Neural cell (in vitro differentiated cells): ENCODE data around the gene ANKRD39. TPM values are rescaled to one million over a fixed set of nuclear protein-coding genes. Genes with fewer than 3 reads are reported as not detected.

ENCODE experiments used
- H2AFZ ChIP-seq: fragments of 200-600, 300-800 bp; sonication (generic), shearing (Covaris generic); 2 replicates; pipeline ENCODE4 v1.6.0; 2014; ENCODE audit warnings: low read depth, mild to moderate bottlenecking, antibody characterized with exemption, low read length, moderate library complexity
- H3F3A ChIP-seq: fragments of 200-600 bp; shearing (Covaris generic); 2 replicates; pipeline ENCODE4 v1.6.1; 2016; ENCODE audit warnings: mild to moderate bottlenecking, moderate library complexity, mixed read lengths, antibody characterized with exemption, low read length; ENCODE audit not compliant: insufficient read depth, poor library complexity, severe bottlenecking
- H3K27ac ChIP-seq: fragments of 200-600, 300-800 bp; sonication (generic), shearing (Covaris generic); 2 replicates; pipeline ENCODE4 v1.5.1; 2014; ENCODE audit warnings: mild to moderate bottlenecking, low read length, moderate library complexity
- H3K27me3 ChIP-seq: fragments of 300-800, 200-600 bp; sonication (generic), shearing (Covaris generic); 2 replicates; pipeline ENCODE4 v1.6.0; 2014; ENCODE audit warnings: mild to moderate bottlenecking, low read depth, low read length, moderate library complexity; ENCODE audit not compliant: insufficient read depth
- H3K36me3 ChIP-seq: fragments of 300-800, 200-600 bp; sonication (generic), shearing (Covaris generic); 2 replicates; pipeline ENCODE4 v1.5.1; 2014; ENCODE audit warnings: mild to moderate bottlenecking, antibody characterized with exemption, low read length, moderate library complexity; ENCODE audit not compliant: insufficient read depth
- H3K4me2 ChIP-seq: fragments of 300-800, 200-600 bp; sonication (generic), shearing (Covaris generic); 2 replicates; pipeline ENCODE4 v1.6.0; 2014; ENCODE audit warnings: mild to moderate bottlenecking, low read length
- H3K4me3 ChIP-seq: fragments of 300-800, 200-600 bp; sonication (generic), shearing (Covaris generic); 2 replicates; pipeline ENCODE4 v1.5.1; 2014; ENCODE audit warnings: mild to moderate bottlenecking, low read length, moderate library complexity
- H3K79me2 ChIP-seq: fragments of 200-600 bp; shearing (Covaris generic); replicated peaks from 2 replicates; pipeline ENCODE4 v1.6.0; 2014; ENCODE audit warnings: mild to moderate bottlenecking, low read length, moderate library complexity; ENCODE audit not compliant: insufficient read depth
- H3K9ac ChIP-seq: fragments of 300-800, 200-600 bp; sonication (generic), shearing (Covaris generic); 2 replicates; pipeline ENCODE4 v1.6.1; 2016; ENCODE audit warnings: mild to moderate bottlenecking, low read length, mixed read lengths
- H3K9me2 ChIP-seq: fragments of 200-600 bp; shearing (Covaris generic); 2 replicates; pipeline ENCODE4 v1.6.1; 2016; ENCODE audit warnings: mild to moderate bottlenecking, low read length, mixed read lengths; ENCODE audit not compliant: insufficient read depth
- H3K9me3 ChIP-seq: fragments of 200-600, 300-800 bp; sonication (generic), shearing (Covaris generic); 2 replicates; pipeline ENCODE4 v1.6.1; 2016; ENCODE audit warnings: mild to moderate bottlenecking, mixed run types, low read length, moderate library complexity, mixed read lengths
- H4K20me1 ChIP-seq: fragments of 200-600 bp; shearing (Covaris generic); 2 replicates; pipeline ENCODE4 v1.6.1; 2016; ENCODE audit warnings: mild to moderate bottlenecking, mixed run types; ENCODE audit not compliant: insufficient read depth
- CTCF ChIP-seq: fragments of 450-650 bp; IDR thresholded peaks from 2 replicates; pipeline ENCODE4 v1.5.1; 2014; ENCODE audit warnings: antibody characterized with exemption, mild to moderate bottlenecking, moderate library complexity; ENCODE audit not compliant: poor library complexity, severe bottlenecking
- EP300 ChIP-seq: fragments of 450-650 bp; conservative IDR thresholded peaks from 2 replicates; pipeline ENCODE4 v1.6.1; 2014; ENCODE audit warnings: antibody characterized with exemption, mild to moderate bottlenecking, moderate library complexity; ENCODE audit not compliant: poor library complexity, severe bottlenecking
- EZH2 ChIP-seq: fragments of 200-600, 300-800 bp; shearing (Covaris generic), sonication (generic); IDR thresholded peaks from 2 replicates; pipeline ENCODE4 v1.6.1; 2014; ENCODE audit warnings: antibody characterized with exemption, low read length, borderline replicate concordance, mild to moderate bottlenecking; ENCODE audit not compliant: insufficient read depth, poor library complexity, severe bottlenecking
- MXI1 ChIP-seq: fragments of 450-650 bp; conservative IDR thresholded peaks from 2 replicates; pipeline ENCODE4 v1.6.1; 2014; ENCODE audit warnings: antibody characterized with exemption, mild to moderate bottlenecking; ENCODE audit not compliant: poor library complexity, severe bottlenecking
- POLR2AphosphoS5 ChIP-seq: IDR thresholded peaks from 2 replicates; pipeline ENCODE4 v1.6.1; 2012
- RAD21 ChIP-seq: fragments of 450-650 bp; conservative IDR thresholded peaks from 2 replicates; pipeline ENCODE4 v1.6.1; 2014; ENCODE audit warnings: antibody characterized with exemption, mild to moderate bottlenecking, moderate library complexity
- REST ChIP-seq: IDR thresholded peaks from 2 replicates; pipeline ENCODE4 v1.6.1; 2012; ENCODE audit warnings: borderline replicate concordance
- SMC3 ChIP-seq: fragments of 450-650 bp; conservative IDR thresholded peaks from 2 replicates; pipeline ENCODE4 v1.6.1; 2014; ENCODE audit warnings: antibody characterized with exemption, mild to moderate bottlenecking, moderate library complexity; ENCODE audit not compliant: poor library complexity
- TAF1 ChIP-seq: IDR thresholded peaks from 2 replicates; pipeline ENCODE4 v1.6.1; 2012; ENCODE audit warnings: low read depth
- polyA plus RNA-seq: library from polyadenylated mRNA; depleted of rRNA; stranded (reverse); fragments of >200 nt; gene quantifications from 2 replicates; pipeline ENCODE4 v1.2.3, GENCODE V29; 2014

Gene ANKRD39
- polyA plus RNA-seq, 1 donor from 2014 or later, result 30.7 TPM

- TF ChIP-seq EZH2 (no peak), MXI1 (no peak), CTCF (no peak), RAD21 (no peak), EP300 (no peak), TAF1 (no peak), REST (no peak), SMC3 (no peak), POLR2AphosphoS5 (no peak)
- Histone ChIP-seq H4K20me1 (no peaks in the 10 kb centered on the region), H3K27me3 (no peaks in the 10 kb centered on the region), H3K9ac (no peak overlapping the region), H3K79me2 (no peaks in the 10 kb centered on the region), H3K4me2 (no peak overlapping the region), H3F3A (no peaks in the 10 kb centered on the region), H3K4me3 (no peak overlapping the region), H3K9me3 (no peaks in the 10 kb centered on the region), H3K9me2 (no peaks in the 10 kb centered on the region), H3K27ac (no peak overlapping the region), H3K36me3 (no peaks in the 10 kb centered on the region), H2AFZ (no peak overlapping the region)
These were observed 27.9 kb upstream of the ANKRD39 start for GRCh38 chr2:96885432-96886347.

DNA sequence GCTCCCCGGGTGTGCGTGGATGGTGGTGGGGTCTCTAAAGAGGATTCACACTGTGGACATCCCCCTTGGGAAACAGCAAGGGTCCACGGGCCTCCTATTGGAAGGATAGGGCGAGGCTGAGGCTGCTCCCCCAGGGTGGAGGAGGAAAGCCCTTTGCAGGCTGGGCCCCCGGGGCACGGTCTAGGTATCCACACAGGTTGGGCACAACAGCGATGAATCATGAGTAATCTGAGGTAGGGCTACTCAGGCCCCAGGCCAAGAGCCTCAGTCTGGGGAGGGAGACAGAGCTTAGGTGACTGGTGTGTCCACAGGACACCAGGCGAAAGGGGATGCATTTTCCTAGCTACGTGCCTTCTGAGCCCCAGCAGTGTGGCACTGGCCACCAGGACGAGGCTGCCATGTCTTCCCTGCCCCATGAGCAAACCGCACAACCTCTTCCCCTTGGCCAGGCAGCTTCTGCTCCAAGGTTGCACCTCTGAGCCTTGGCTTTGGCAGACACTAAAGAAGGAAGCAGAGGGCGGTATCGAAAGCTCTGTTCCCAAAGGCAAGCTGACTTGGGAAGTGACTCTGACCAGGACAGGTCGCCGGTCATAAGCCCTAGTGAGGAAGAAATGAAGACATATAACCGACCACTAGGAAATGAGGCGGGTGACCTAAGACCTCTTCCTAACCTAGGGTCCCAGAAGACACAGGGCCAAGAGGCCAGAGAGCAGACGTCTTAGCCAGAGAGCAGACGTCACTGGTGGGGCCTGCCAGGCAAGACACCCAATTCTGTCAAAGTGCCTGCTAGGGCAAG lies 26.7 kb upstream of the ANKRD39 start:
- no peaks in the 10 kb centered on the region for H3K9me3 ChIP-seq
- no peak overlapping the region for H3K4me3 ChIP-seq
- TF ChIP-seq EP300 (no peak), CTCF (no peak), REST (no peak), SMC3 (no peak), TAF1 (no peak), RAD21 (no peak), POLR2AphosphoS5 (no peak)
- H3K4me2 ChIP-seq, result no peak overlapping the region
- no peak overlapping the region for H3K9ac ChIP-seq
- H3K36me3 ChIP-seq, result no peaks in the 10 kb centered on the region
- H3K27me3 ChIP-seq, result no peaks in the 10 kb centered on the region
- no peaks in the 10 kb centered on the region for H3K79me2 ChIP-seq
- no peak overlapping the region for H3K27ac ChIP-seq
- H3K9me2 ChIP-seq, result no peaks in the 10 kb centered on the region
- no peaks in the 10 kb centered on the region for H3F3A ChIP-seq
- H2AFZ ChIP-seq, result no peak overlapping the region
- H4K20me1 ChIP-seq, result no peaks in the 10 kb centered on the region
